Measurements from ENCODE around the gene ZFYVE21.

ZFYVE21 gene

GRCh38 chr14:103713304-103714062 is 2.1 kb upstream of the ZFYVE21 start:
- H3K4me2 ChIP-seq = no peak overlapping the region; the same call in 1 of the 2 replicates
- H3K4me1 ChIP-seq (ENCODE audit: low read depth, poor library complexity, severe bottlenecking) = no peaks in the 10 kb centered on the region
- H3K9ac ChIP-seq = no peak overlapping the region
- no peaks in the 10 kb centered on the region for H3K36me3 ChIP-seq (ENCODE audit: insufficient read depth)
- H2AFZ ChIP-seq (ENCODE audit: low read depth) = no peak overlapping the region
- no peak overlapping the region for H3K4me3 ChIP-seq (IDR thresholded peaks at IDR 0.05; ENCODE audit: insufficient read depth, low read depth, low read length)
- H3K27me3 ChIP-seq (ENCODE audit: insufficient read depth, low read depth) = no peaks in the 10 kb centered on the region
- no peaks in the 10 kb centered on the region for H4K20me1 ChIP-seq (ENCODE audit: insufficient read depth)
- no peak for TF ChIP-seq CTCF (conservative IDR thresholded peaks at IDR 0.05; ENCODE audit: low read depth, low read length)
- H3K27ac ChIP-seq = no peak overlapping the region
- H3K79me2 ChIP-seq (ENCODE audit: insufficient read depth, low read depth) = peaks cover 15% of the 10 kb centered on the region; the same call in 1 of the 2 replicates

GRCh38 chr14:103714063-103714724 is 1.4 kb upstream of the ZFYVE21 start:
- Histone ChIP-seq H3K27ac (peak overlapping the region; percentile 77; the same call in 1 of the 2 replicates), H3K4me3 (IDR thresholded peaks at IDR 0.05; ENCODE audit: insufficient read depth, low read depth, low read length) (no peak overlapping the region), H3K36me3 (ENCODE audit: insufficient read depth) (no peaks in the 10 kb centered on the region), H3K4me2 (peak overlapping the region; percentile 48; the same call in 1 of the 2 replicates), H3K79me2 (ENCODE audit: insufficient read depth, low read depth) (peaks cover 15% of the 10 kb centered on the region; the same call in 1 of the 2 replicates), H2AFZ (ENCODE audit: low read depth) (no peak overlapping the region), H3K4me1 (ENCODE audit: low read depth, poor library complexity, severe bottlenecking) (no peaks in the 10 kb centered on the region), H3K27me3 (ENCODE audit: insufficient read depth, low read depth) (no peaks in the 10 kb centered on the region), H3K9ac (peak overlapping the region; percentile 89; the same call in 1 of the 2 replicates), H4K20me1 (ENCODE audit: insufficient read depth) (no peaks in the 10 kb centered on the region)
- TF ChIP-seq CTCF (conservative IDR thresholded peaks at IDR 0.05; ENCODE audit: low read depth, low read length) = no peak

GRCh38 chr14:103716091-103716801 is 636 bp downstream of the ZFYVE21 start:
- Histone ChIP-seq H3K4me2 (peak overlapping the region; percentile 63), H3K36me3 (ENCODE audit: insufficient read depth) (no peaks in the 10 kb centered on the region), H2AFZ (ENCODE audit: low read depth) (no peak overlapping the region), H3K4me1 (ENCODE audit: low read depth, poor library complexity, severe bottlenecking) (no peaks in the 10 kb centered on the region), H4K20me1 (ENCODE audit: insufficient read depth) (no peaks in the 10 kb centered on the region), H3K27ac (no peak overlapping the region), H3K9ac (no peak overlapping the region; the same call in 1 of the 2 replicates), H3K27me3 (ENCODE audit: insufficient read depth, low read depth) (no peaks in the 10 kb centered on the region), H3K4me3 (IDR thresholded peaks at IDR 0.05; ENCODE audit: insufficient read depth, low read depth, low read length) (no peak overlapping the region), H3K79me2 (ENCODE audit: insufficient read depth, low read depth) (peaks cover 15% of the 10 kb centered on the region; the same call in 1 of the 2 replicates)
- TF ChIP-seq CTCF (conservative IDR thresholded peaks at IDR 0.05; ENCODE audit: low read depth, low read length) = no peak

GRCh38 chr14:103716899-103717411 is 1.3 kb downstream of the ZFYVE21 start:
- no peak overlapping the region for H2AFZ ChIP-seq (ENCODE audit: low read depth)
- no peak for TF ChIP-seq CTCF (conservative IDR thresholded peaks at IDR 0.05; ENCODE audit: low read depth, low read length)
- H3K4me1 ChIP-seq (ENCODE audit: low read depth, poor library complexity, severe bottlenecking) = no peaks in the 10 kb centered on the region
- no peaks in the 10 kb centered on the region for H4K20me1 ChIP-seq (ENCODE audit: insufficient read depth)
- peaks cover 15% of the 10 kb centered on the region; the same call in 1 of the 2 replicates for H3K79me2 ChIP-seq (ENCODE audit: insufficient read depth, low read depth)
- H3K9ac ChIP-seq = no peak overlapping the region
- no peaks in the 10 kb centered on the region for H3K36me3 ChIP-seq (ENCODE audit: insufficient read depth)
- peak overlapping the region; percentile 63; the same call in 1 of the 2 replicates for H3K4me2 ChIP-seq
- H3K27me3 ChIP-seq (ENCODE audit: insufficient read depth, low read depth) = no peaks in the 10 kb centered on the region
- no peak overlapping the region for H3K27ac ChIP-seq
- no peak overlapping the region for H3K4me3 ChIP-seq (IDR thresholded peaks at IDR 0.05; ENCODE audit: insufficient read depth, low read depth, low read length)

All from KMS-11 (cell line).